Hepatic stellate cell (primary cell): Measurements from ENCODE around the gene MCC.

Experiments used
- DNase-seq: peaks from one replicate; pipeline ENCODE4 v3.0.0; 2011; ENCODE audit warnings: low spot score

The MCC gene

DNA sequence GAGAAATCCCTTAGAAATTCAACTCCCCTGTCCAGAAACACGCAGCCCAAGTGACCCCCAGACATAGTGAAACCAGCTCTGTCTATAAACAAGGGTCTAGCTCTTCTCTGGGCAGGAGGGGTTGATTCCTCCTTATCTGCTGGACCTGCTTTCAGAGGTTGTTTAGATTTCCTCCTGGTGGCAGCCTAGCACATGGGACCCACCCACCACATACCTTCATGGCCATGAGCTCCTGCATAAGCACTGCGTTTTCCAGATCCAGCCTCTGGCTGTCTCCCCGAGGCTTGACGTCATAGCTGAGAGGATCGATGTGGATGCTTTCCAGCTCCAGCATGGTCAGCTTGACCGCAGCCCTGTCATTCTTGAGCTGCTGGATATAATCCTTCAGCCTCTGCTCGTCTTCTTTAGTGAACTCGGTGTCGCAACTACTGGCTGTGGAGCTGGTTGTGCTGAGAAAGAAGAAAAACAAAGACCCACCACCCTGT is 434.7 kb downstream of the MCC start:
- DNase-seq = peak; percentile 69

- peak; percentile 35 for DNase-seq
These were observed 436.0 kb downstream of the MCC start for GRCh38 chr5:113052041-113052795.

GRCh38 chr5:113050721-113051382 is 437.4 kb downstream of the MCC start:
- DNase-seq = peak; percentile 83

GRCh38 chr5:113048931-113049330 is 439.3 kb downstream of the MCC start:
- no peak for DNase-seq

DNA sequence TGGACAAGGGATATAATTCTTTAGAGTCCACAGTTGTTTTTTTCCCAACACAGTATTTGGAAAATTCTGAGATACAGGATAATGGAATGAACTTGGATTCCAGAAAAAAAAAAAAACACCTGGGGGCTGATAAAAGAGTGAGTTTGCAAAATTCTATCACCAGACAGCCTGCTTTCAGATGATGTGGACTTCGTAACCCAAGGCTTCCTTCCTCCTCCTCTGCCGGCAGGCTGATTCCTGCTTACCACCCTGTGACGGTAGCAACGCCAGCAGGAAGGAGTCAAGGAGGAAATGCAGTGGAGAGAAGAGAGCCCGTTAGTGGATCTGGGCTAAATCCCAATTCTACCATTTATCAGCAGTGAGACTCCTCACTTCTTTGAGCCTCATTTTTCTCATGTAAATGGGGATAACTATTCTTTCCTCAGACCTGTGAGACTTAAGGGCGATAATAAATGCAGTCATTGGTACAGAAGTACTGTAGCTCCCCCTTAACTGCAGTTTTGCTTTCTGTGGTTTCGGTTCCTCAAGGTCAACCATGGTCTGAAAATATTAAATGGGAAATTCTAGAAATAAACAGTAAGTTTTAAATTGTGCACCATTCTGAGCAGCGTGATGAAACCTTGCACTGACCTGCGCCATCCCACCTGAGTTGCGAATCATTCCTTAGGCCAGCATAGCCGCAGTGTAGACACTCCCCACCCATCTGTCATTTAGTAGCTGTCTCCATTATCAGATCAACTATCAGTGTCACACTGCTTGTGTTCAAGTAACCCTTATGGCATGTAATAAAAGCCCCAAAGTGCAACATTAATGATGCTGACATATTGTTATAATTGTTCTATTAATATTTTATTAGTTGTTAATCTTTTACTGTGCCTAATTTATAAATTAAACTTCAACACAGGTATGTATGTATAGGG is 440.3 kb downstream of the MCC start:
- DNase-seq = no peak

DNA sequence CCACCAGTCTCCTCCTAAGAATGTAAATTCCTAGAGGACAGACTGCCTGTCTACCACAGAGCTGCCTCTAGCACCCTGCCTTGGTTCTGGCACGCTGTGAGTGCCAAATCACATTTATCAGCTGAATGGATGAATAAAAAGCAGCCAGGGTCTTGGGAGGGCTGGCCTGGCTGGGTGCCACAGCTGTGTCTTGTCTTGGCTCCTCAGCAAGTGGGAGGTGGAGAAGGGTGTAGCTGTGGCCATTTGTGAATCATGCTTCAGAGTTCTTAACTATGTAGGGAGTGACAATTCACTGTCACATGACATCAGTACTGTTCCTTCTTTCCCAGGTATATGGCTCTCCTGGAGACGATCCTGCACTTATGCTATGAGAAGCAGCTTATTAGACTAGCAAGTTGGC is 441.0 kb downstream of the MCC start:
- peak; percentile 54 for DNase-seq

- DNase-seq = no peak
These were observed 443.3 kb downstream of the MCC start for GRCh38 chr5:113044776-113045465.

DNA sequence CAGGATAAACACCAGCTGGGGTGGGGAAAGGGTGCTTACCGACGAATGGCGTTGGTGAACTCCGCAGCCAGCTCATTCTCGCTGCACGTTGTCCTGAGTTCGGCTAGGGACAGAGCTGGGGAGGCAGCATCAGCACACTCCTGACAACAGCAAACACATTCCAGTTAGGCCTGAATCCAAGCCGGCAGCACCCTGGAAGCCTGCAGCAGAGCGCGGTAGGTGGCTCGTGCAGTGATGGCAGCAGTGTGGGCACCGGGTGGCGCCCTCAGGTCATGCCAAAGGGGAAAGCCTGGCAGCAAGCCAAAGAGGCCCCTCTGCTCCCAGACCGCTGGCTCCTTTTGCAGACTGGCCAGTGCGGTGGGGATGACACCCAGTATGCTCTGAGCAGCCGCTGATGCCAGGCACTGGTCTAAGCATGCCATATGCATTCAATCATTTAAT is 444.7 kb downstream of the MCC start:
- DNase-seq = no peak

GRCh38 chr5:113042491-113043243 is 445.6 kb downstream of the MCC start:
- no peak for DNase-seq

DNA sequence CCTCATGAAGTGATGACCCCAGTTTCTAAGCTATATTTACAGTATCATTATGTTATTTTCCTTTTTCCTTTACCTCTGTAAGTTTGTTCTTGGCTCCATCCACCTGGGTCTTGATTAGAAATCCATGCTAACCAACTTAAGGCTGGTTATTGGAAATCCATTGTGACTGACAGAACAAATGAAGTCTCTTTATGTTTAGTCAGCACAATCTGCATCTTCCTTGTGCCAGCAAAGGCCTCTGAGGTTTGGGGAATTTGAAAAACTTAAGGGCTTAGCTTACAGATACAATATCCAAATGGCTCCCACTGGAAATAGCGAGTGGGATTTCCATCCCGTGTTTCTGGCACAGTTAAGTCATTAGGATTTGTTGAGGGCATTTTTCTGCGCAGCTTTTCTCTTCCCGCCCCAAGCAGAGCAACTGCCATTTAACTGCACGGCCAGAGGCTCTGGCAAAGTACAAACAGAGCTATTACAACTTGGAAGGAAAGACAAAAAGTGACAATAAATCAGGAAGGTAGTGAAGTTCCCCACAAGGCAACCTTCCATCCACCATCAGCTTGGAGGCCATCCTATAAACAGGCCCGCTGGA is 447.5 kb downstream of the MCC start:
- no peak for DNase-seq

DNA sequence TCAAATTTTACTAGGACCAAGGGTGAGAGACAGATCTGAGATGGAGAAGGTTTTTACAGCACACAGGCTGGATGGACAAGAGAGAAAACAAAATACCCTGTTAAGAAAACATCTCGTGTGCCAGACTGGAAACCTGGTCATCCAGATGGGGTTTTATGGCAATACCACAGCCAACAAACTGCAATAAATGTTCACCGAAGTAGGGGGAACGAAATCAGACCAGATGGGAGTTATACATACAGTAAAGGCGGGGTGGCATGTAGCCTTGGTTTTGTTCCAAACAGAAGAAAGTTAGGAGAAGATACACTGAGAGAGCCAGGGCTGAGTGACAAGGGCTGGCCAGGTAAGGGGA is 448.3 kb downstream of the MCC start:
- DNase-seq = no peak

DNA sequence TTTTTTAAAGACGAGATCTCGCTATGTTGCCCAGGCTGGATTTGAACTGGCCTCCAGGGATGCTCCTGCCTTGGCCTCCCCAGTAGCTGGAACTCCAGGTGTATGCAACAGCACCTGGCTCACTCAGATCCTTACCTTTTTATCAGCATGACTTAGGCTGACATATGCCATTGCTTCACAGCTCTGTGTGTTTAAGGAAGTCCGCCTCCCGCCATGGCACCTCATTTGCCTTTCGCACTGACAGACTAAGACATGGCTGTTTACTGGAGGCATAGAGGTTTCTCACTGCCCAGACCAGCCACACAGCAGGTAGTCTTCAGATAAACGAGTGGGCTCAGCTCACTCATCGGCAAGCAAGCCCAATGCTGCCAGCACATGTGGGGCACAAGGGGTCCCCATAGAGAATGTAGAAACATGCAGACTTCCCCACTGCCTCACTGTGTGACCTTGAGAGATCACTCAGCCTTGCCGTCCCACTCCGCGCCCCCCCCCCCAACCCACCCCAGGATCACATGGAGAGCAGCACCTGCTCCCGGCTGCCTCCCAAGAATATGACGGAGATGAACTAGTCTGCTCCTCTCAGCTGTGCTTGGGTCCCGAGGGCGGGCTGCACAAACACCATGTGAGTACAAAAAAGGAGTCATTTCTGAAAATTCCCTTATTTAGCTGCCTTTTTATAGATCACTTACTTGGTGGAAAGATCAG is 448.9 kb downstream of the MCC start:
- DNase-seq = no peak

DNA sequence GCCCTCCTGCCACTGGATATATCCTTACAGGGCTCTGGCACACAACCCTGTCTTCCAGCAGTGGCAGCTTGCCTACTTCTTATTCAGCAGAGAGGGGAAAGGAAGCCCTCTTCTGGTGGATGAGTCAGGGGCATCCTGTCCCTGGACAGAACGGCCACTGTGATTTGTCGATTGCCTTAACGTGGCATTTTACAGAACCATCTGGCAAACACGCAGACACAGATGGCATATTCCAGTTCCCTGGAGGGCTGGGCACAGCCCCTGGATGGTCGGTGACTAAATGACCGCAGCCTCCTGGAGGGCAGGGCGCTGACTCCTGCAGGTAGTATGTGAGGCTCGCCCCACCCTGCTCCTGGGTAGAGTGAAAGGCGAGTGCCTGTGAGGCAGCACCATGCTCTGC is 449.5 kb downstream of the MCC start:
- DNase-seq = no peak

- no peak for DNase-seq
These were observed 450.1 kb downstream of the MCC start for GRCh38 chr5:113038136-113038535.

DNA sequence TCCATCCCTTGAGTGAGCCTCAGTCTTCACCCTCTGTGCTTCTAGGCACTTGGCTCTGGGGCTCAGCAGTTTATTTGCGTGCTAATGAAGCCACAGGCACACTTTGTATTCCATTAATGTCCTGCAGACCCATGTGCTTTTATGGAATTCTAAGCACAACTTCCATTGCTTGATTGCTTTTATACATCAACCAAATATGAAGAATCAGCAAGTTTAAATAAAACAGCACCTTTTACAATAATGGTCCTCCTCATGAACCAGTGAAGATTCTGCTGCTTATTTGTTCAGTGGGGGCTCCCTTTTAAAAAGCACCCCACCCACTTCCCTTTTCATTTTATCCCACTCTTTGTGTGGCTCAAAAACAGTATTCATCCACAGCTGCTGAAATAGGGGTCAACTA is 451.4 kb downstream of the MCC start:
- no peak for DNase-seq

- no peak for DNase-seq
These were observed 451.9 kb downstream of the MCC start for GRCh38 chr5:113036321-113036720.

DNA sequence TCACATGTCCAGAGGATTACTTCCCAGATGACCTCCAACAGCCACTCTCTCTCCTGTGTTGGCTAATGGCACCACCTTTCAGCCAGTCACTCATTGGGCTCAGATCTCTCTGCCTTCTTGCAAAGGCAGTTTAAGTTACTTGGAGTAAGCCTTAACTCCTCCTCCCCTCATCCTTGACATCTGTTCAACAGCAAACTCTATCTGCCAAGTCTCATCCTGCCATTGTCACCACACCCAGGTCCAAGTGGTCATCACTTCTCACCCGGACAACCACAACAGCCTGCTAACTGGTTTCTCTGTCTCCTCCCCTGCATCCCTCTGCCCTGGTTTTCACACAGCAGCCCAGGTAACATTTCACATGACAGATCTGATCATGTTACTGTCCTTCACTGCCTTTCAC is 453.2 kb downstream of the MCC start:
- no peak for DNase-seq

- DNase-seq = peak; percentile 40
These were observed 454.0 kb downstream of the MCC start for GRCh38 chr5:113034182-113034773.

GRCh38 chr5:113031557-113031956 is 456.7 kb downstream of the MCC start:
- DNase-seq = no peak

DNA sequence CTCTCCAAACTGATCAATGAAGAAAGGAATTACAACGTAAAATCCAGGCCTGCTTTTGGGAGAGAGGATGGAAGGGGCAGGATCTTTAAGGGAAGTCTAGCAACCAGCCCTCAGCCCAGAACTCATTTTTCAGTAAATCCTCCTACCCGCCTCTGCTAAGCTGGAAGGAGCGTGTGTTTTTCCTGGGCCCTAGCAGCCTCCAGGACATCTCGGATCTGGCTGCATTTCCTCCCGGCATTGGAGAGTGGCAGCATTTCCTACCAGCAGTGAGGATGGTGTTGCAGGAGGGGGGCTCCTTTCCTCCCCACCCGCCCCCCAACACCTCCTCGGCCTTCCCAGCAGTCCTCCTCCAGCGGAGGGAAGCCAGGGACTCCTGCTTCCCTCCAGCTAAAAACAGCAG is 457.1 kb downstream of the MCC start:
- DNase-seq = no peak
